Stimulated activated CD4-positive, alpha-beta T cell treated with anti-CD3 and anti-CD28 coated beads, Interleukin-12 subunit alpha, Interleukin-12 subunit beta, amount 100 ng/mL, for 4 hours (primary cell): ENCODE measurements around the gene TSPAN15.
"Not testable (repeated sequence)": the region's sequence is repeated elsewhere in the genome, so short reads cannot be mapped to it uniquely, and the experiment has no call there.

ENCODE experiments used
- DNase-seq: peaks from one replicate; pipeline ENCODE4 v3.0.0-alpha.2; 2020

Gene TSPAN15

DNA sequence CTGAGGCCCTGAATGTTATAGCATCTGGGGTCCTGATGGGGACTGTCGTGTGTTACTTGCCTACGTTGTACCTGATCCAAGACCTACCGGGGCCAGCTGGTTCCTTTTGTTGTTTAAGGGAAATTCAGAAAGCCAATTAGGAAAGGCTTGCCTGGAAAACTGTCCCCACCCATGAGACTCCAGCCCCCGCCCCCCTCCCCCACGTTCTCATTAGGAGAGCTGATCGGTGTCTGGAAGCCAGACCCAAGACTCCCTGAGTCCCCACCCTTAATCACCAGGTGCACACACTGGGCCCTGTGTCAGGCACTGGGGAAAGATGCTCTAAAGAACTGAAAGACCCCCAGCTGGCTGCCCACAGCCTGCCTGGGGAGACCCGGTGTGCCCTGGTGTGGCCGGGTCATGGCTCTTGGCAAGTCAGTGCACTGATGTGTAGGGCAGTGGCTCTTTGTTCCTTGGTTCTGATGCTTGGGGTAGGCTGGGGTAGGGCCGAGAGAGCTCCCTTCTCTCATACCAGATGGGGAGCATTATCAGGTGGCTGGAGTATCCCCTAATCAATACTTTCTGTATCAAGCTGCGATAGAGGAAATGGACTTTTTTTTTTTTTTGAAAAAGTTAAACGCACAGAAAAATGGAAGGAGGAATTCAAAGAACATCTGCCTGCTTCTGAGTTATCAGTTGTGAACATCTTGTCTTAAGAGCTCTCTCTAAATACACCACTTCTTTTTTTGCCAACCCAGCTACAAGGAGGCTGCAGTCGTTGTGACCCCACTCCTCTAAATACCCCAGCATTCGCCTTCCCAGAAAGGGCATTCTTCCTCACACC, 16.9 kb downstream of the TSPAN15 start:
- no peak for DNase-seq

GRCh38 chr10:69468751-69469089, 17.5 kb downstream of the TSPAN15 start:
- DNase-seq, result no peak

DNA sequence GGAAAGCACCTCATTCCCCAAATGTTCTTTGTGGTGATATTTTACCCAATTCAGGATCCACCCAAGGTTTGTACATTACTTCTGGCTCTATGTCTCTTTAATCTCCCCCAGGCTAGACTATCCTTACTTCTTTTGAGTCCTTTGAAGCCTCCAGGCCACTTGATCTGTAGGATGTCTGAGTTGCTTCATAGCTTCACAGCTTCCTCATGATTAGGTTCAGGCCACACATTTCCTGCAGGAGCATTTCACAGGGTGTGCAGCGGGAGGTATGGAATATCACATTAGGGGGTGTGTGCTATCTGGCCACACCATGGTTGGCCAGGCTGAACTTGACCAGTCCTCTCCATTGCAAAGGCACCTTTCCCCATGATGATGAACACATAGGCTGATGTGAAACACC, 18.7 kb downstream of the TSPAN15 start:
- no peak for DNase-seq

GRCh38 chr10:69470463-69471384, 19.5 kb downstream of the TSPAN15 start:
- DNase-seq, result no peak

DNA sequence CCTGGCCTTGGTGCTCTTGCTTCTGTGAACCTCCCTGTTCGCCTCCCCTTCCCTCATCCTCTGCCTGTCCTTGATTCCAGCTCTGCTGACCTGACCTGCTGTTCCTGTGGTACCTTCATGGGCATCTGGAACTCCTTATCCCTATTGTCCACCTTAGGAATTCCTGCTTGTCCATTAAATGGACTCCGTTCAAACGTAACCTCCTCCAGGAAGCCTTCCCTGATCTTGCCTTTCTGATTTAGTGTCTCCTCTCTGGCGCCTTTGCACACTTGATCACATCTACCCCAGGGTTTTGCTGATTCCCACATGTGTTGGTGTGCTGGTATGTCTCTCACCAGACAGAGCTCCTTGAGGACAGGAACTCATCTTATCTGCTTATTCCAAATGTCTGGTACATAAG, 20.9 kb downstream of the TSPAN15 start:
- no peak for DNase-seq

DNA sequence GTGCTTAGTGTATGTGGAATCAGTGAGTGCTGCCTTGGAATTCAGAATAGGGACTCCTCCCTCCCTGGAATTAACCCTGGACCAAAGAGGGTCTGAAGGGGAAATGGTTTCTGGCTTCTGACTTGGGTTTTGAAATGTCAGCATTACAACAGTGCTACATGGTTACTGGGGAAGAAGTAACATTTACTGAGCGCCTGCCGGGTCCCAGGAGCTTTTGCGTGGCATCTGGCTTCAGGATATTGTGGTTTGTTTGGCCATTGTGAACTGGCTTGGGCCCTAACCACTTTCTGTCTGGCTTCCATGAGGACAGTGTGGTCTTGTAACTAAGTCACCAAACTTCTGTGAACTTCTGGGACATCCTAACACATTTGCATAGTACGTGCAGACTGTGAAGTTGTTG, 21.3 kb downstream of the TSPAN15 start:
- DNase-seq, result no peak

DNA sequence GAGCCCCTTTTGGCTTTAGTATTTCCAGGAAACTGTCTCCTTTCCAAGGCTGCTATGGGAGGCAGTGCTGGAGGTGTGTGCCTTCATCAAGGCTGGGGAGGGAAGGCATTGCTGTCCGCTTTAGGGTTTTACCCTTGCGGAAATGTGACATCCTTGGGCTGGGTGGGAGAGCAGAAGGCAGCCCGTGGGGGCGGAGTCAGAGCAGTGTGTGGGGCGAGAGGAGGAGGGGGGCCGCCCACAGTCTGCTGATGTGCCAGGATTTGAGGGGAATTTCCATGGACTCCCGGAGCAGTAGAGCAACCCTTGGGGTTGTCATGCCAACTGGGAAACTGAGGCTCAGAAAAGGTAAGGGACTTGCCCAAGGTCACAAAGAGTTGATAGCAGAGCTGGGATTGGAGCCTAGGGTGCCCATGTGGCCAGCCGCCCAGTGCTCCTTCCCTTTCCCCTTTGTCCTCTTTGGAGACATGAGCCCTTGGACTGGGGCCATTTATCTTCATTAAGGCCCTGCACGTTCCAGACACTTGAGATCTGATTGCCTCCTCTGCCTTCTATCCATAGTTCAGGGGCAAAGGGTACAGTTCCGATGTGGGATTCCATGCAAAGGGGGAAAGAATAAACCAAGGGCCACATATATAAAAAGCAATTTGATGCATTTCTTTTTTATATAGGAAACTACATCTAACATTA, 22.2 kb downstream of the TSPAN15 start:
- no peak for DNase-seq

DNA sequence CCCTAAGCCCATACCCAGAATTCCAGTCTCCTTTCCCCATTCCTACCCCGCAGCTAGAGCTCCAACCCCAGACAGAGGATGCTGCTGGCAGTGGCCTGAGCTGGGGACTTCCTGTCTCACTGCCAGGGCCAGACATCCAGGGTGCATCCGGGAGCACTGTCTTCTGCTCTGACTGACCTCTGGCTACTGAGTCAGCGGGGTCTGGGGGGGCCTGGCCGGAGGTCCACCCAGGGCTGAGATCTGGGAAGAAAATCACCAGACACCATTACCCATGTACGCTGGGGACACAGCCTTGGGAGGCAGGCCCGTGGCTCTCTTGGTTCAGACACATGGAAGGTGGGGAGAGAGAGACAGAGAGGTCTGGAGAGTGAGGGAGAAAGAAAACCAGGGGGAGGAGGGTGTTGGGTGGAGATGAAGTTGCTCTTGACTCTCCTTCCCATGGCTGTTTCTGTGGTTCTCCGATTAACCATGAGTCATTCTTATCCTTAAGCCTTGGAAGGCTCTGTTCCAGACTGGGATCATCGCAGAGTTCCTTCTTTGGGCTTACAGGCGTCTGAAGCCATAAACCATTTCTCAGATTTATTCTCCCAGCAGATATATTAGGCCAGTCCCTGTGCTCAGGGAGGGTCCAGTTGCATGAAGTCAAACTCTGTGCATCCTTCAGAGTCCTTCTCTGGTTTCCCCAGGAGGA, 23.6 kb downstream of the TSPAN15 start:
- DNase-seq, result no peak

DNA sequence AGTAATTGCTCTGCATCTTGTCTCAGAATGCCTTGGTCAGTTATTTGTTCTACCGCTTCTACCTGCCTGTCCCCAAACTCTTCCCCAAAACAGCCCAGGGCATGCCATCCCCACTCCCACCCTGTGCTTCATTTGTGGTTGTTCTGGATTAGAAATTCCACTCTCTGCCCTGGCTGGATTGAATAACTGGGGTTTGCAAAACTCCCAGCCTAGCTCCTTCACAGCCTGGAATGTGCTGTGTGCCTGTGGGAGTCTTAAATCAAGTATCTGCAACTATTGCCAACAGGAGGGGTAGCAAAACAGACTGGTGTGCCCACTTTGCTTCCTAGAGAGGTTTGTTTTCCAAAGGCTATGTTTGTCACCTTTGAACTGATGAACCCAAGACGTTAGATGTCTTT, 24.2 kb downstream of the TSPAN15 start:
- DNase-seq, result no peak

DNA sequence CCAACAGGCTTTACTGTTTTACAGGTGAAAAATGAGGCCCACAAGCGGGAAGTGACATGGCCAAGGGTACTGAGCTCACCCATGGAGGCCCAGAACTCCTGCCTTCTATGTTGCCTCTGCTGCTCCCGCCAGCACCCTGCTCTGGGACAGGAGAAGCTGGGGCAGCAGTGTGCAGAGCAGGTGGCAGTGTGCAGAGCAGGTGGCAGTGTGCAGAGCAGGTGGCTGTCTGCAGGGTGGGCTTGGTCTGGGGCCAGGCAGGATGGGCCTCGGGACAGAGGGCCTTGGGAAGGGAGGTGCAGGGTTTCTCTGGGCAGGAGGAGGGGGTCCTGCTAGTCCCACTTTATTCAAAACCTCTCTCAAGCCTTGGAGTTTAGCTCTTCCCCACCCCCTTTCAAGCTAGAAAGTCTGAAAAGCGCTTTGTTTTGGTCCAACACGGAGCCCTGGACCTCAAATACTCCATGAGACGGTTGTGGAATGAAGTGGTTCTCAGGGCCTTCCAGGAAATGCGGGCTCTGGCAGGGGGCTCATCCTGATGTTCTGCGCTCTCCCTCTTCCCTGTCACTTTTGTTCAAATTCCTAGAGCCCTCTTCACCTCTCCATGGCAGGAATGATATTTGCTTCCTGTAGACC, 26.8 kb downstream of the TSPAN15 start:
- no peak for DNase-seq

DNA sequence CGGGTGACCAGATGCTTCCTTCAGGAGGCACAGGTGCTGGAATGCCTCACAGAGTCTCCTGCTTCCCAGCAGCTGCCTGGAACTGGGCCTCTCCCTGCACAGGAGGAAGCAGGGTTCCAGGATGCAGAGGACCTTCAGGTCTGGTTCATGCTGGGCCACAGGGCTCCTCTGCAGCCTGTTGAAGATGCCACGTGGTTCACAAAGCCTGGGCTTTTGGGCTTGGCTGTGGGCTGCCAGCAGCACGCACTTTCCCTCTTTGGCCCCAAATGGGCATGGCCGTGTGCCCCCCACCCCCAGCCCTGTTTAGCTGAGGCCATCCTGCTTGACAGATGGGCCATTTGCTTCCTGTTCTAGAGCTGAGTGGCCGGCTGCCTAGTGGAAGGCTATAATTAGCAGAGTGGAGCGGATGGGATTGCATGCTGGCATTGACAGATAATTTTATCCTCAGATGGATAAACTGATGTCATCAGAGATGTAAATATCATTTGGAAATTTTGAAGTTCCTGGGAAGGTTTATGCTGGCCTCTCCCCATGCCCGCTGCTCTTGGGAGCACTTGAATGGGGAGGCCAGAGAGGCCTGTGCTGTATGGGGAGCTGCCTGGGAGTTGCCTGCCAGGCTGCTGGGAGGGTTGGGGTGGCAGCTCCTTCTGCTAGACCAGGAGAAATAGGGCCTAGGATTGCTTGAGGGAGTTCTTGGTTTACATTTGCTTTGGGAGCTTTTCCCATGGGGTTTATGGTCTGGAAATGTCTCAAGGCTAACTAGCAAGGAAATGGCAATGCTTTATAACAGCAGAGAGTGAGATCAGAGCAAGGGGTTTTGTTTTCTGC, 28.2 kb downstream of the TSPAN15 start:
- DNase-seq, result no peak

DNA sequence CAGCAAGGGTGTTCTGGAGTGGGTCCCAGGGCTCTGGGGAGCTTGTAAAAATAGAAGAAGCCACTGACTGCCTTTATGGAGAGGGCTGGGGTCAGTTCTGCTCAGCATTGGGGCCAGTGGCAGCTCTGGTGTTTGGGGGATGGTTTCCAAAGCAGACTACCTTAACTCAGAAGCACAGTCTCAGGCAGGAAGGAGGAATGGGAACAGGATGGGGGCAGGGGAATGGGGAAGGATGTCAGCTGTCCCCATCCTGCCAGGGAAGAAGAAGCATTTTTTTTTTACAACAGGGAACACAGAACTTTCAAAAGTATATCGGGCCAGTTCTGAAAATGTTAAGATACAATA, 28.8 kb downstream of the TSPAN15 start:
- DNase-seq, result no peak

- DNase-seq, result no peak
Measured at GRCh38 chr10:69481305-69481704, 30.0 kb downstream of the TSPAN15 start.

DNA sequence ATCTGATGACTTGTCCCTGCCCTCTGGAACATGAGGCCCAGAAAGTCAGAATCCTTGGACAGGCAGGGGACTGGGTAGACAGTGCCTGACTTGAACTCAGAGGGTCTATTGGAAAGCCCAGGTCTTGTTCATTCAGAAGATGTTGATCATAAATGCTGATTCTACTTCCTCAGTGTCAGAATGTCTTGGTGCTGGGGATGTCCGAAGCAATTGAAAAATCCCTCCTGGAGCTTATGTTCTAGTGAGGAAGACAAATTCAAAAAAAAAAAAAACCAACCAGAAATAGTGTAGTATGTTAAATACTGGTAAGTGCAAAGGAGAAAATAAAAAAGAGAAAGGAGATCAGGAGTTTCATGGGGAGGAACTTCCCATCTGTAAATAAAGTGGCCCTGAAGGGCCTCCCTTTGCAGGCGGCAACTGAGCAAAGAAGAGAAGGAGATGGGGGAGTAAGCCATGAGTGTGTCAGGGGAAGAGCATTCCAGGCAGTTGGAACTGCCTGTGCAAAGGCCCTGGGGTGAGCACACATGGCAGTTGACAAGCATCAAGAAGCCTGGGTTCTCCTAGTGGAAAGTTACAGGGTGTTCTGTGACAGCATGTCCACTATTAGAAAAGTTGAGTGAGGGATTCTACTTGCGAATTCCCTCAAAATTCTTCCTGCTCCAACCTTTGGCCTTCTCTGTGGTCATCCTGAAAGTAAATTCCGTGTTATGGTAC, 30.7 kb downstream of the TSPAN15 start:
- DNase-seq, result no peak

DNA sequence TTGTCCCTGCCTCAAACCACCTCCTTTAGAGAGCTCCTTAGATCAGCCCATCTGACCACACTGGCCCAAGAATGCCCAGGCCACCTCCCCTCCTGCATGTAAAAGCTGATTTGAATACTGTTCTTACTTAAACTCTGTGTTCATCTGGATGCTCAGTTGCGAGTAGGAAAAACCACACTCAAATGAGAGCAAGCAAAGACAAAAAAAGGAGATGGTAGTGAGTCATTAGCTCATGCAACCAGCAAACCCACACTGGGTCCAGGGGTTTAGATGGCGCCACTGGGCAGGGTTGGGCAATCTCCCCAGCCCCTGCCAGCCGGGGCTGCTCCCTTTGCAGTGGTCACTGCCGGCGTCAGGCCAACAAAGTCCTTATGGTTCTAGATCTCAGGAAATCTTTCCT, 32.7 kb downstream of the TSPAN15 start:
- no peak for DNase-seq

DNA sequence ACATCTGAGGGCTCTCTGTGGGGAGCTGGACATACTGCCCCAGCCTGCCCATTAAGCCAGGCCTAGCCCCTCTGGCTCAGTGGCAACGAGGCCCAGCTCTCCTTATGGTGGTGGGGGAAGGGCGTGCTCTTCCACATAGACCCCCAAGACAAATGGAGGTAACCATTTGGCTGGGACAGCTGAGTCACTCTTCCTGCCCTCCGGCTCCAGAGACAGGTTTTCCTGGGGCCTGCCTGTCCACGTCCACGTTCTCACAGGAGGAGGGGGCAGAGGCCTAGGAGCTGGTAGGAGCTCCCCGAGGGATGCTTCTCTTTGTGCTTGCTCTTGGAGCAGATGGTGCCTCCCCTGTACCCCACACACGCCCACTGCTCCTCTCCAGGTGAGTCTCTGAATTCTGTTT, 33.5 kb downstream of the TSPAN15 start:
- DNase-seq, result no peak

DNA sequence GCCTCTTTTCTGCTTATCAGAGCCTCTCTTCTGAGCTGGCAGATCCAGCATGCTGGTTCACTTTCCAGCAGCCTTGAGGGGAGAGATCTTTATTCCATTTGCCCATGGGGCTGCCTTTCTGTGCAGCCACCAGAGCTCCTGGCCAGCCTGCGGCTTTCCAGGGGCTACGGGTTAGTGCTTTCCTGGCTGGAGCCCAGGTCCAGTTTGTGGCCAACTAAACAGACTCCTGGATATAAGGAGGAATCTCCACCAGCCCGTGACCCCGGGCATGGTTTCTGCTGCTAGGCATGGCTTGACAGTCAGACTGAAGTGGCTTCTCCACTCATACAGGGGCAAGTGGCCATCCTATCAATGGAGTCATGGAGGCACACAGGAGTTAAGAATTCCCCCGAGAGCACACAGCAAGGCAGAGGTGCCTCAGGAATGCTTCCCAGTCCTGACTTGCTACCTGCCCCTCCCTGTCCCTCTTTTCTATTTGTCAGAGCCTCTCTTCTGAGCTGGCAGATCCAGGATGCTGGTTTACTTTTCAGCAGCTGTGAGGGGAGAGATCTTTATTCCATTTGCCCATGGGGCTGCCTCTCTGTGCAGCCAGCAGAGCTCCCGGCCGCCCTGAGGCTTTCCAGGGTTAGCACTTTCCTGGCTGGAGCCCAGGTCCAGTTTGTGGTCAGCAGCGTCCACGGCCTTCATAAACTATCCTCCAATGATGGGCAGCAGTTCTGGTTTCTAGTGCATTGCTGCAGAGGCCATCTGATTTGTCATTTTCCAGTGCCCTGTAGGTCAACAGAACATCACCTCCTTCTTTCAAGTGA, 35.9 kb downstream of the TSPAN15 start:
- no peak for DNase-seq

- DNase-seq, result not testable (repeated sequence)
Measured at GRCh38 chr10:69488149-69488844, 37.0 kb downstream of the TSPAN15 start.

- not testable (repeated sequence) for DNase-seq
Measured at GRCh38 chr10:69488856-69489255, 37.6 kb downstream of the TSPAN15 start.
